IPS-20b (cell line): ENCODE data around the gene AKAIN1.

Experiments
- H3K27ac ChIP-seq: one replicate; pipeline ENCODE4 v1.5.1; 2013; ENCODE audit warnings: low read length
- H3K27me3 ChIP-seq: 2 replicates; pipeline ENCODE4 v1.6.1; 2013; ENCODE audit warnings: mild to moderate bottlenecking, low read length, inconsistent platforms; ENCODE audit not compliant: insufficient read depth
- H3K36me3 ChIP-seq: 2 replicates; pipeline ENCODE4 v1.6.1; 2013; ENCODE audit warnings: low read depth, mild to moderate bottlenecking, inconsistent platforms, low read length, moderate library complexity; ENCODE audit not compliant: insufficient read depth
- H3K4me1 ChIP-seq: 2 replicates; pipeline ENCODE4 v1.6.1; 2013; ENCODE audit warnings: mild to moderate bottlenecking, control low read depth, inconsistent platforms, low read length, moderate library complexity; ENCODE audit not compliant: insufficient read depth
- H3K4me3 ChIP-seq: 2 replicates; pipeline ENCODE4 v1.5.1; 2013; ENCODE audit warnings: mild to moderate bottlenecking, low read length, inconsistent platforms
- H3K9ac ChIP-seq: 2 replicates; pipeline ENCODE4 v1.6.1; 2013; ENCODE audit warnings: low read depth, mild to moderate bottlenecking, inconsistent platforms, low read length, moderate library complexity
- H3K9me3 ChIP-seq: 2 replicates; pipeline ENCODE4 v1.6.1; 2013; ENCODE audit warnings: mild to moderate bottlenecking, low read depth, low read length, inconsistent platforms; ENCODE audit not compliant: insufficient read depth

The AKAIN1 gene, protein sequence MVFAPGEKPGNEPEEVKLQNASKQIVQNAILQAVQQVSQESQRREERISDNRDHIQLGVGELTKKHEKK

DNA sequence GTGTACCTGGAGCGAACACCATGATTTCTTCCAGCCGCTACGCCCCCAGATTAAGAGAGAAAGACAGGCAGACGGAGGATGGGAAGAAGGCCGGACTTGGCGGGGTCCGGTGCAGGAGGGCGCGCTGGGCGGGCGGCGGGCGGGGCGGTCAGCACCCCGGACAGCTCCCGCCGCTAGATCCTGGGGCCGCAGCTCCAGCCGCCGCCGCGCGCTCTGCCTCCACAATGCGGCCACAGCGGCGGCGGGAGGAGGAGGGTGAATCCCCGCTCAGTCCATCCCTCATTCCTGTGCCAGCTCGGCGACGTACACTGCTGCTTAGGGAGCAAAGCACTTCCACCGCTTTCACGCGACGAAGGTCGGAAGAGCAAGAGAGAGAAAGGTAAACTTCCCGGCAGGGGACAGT is at the start of gene AKAIN1:
Gene AKAIN1, minus strand, starts transcription at position 226 of the 403 bp plus-strand sequence. Its CDS starts 204 bp downstream, at position 22.
- no peaks in the 10 kb centered on the region for H3K36me3 ChIP-seq
- H3K27me3 ChIP-seq, result peaks cover 89% of the 10 kb centered on the region
- no peak within 1 kb of the TSS for H3K9ac ChIP-seq
- peaks cover 3% of the 10 kb centered on the region; the same call in 1 of the 2 replicates for H3K4me1 ChIP-seq
- no peaks in the 10 kb centered on the region for H3K9me3 ChIP-seq
- no peak within 1 kb of the TSS for H3K27ac ChIP-seq
- H3K4me3 ChIP-seq, result peak within 1 kb of the TSS; percentile 81

GRCh38 chr18:5244941-5245340 is 47.9 kb upstream of the AKAIN1 start:
- Histone ChIP-seq H3K36me3 (peaks cover 11% of the 10 kb centered on the region), H3K4me3 (no peak overlapping the region)

GRCh38 chr18:5239447-5239846 is 42.4 kb upstream of the AKAIN1 start:
- Histone ChIP-seq H3K4me3 (peak overlapping the region; percentile 84), H3K4me1 (peaks cover 9% of the 10 kb centered on the region; the same call in 1 of the 2 replicates), H3K36me3 (peaks cover 11% of the 10 kb centered on the region), H3K27me3 (peaks cover 27% of the 10 kb centered on the region; the same call in 1 of the 2 replicates), H3K9me3 (no peaks in the 10 kb centered on the region), H3K9ac (peak overlapping the region; percentile 93; the same call in 1 of the 2 replicates), H3K27ac (no peak overlapping the region)

More at GRCh38 chr18:5244941-5245340, 47.9 kb upstream of the AKAIN1 start:
- no peaks in the 10 kb centered on the region for H3K9me3 ChIP-seq
- no peak overlapping the region for H3K27ac ChIP-seq
- H3K4me1 ChIP-seq, result no peaks in the 10 kb centered on the region
- H3K27me3 ChIP-seq, result no peaks in the 10 kb centered on the region
- no peak overlapping the region for H3K9ac ChIP-seq

- peak overlapping the region; percentile 49 for H3K27ac ChIP-seq
- peaks cover 27% of the 10 kb centered on the region; the same call in 1 of the 2 replicates for H3K27me3 ChIP-seq
- H3K4me3 ChIP-seq, result peak overlapping the region; percentile 84
- H3K4me1 ChIP-seq, result peaks cover 9% of the 10 kb centered on the region; the same call in 1 of the 2 replicates
- H3K9me3 ChIP-seq, result no peaks in the 10 kb centered on the region
- peak overlapping the region; percentile 93 for H3K9ac ChIP-seq
- H3K36me3 ChIP-seq, result peaks cover 11% of the 10 kb centered on the region
These were observed 41.4 kb upstream of the AKAIN1 start for GRCh38 chr18:5238371-5238976.

DNA sequence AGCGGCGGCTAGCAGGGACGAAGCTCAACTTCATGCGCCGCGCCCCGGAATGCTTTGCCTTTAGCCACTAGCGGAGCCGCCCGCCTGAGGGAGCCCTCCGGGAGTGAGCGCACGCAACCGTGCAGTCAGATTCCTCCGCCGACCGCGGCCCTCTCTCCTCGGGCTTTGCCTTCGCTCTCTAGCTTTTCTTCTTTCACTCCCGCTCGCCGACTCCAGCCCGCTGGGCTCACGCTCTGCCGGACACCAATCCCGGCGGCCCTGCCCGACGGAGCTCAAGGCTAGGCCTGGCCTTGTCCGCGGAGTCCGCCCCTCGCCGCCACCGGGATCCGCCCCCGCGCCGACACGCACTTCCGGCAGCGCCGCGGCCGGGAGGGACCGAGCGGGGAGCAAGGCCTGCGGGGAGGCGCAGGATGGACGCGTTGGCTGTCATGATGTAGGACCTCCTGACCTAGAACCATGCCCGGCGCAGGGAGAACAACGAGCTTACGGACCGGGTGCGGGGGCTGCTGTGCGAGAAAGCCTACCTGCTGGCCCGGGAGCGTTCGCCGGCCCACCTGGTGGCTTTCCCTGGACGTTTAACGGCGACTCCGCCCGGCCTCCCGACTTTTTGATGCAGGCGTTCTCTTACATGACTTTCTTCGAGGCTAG is 40.8 kb upstream of the AKAIN1 start:
- peaks cover 10% of the 10 kb centered on the region for H3K36me3 ChIP-seq
- H3K9ac ChIP-seq, result peak overlapping the region; percentile 93
- H3K4me3 ChIP-seq, result peak overlapping the region; percentile 84
- H3K27ac ChIP-seq, result peak overlapping the region; percentile 49
- peaks cover 9% of the 10 kb centered on the region; the same call in 1 of the 2 replicates for H3K4me1 ChIP-seq
- H3K27me3 ChIP-seq, result peaks cover 27% of the 10 kb centered on the region; the same call in 1 of the 2 replicates
- no peaks in the 10 kb centered on the region for H3K9me3 ChIP-seq

DNA sequence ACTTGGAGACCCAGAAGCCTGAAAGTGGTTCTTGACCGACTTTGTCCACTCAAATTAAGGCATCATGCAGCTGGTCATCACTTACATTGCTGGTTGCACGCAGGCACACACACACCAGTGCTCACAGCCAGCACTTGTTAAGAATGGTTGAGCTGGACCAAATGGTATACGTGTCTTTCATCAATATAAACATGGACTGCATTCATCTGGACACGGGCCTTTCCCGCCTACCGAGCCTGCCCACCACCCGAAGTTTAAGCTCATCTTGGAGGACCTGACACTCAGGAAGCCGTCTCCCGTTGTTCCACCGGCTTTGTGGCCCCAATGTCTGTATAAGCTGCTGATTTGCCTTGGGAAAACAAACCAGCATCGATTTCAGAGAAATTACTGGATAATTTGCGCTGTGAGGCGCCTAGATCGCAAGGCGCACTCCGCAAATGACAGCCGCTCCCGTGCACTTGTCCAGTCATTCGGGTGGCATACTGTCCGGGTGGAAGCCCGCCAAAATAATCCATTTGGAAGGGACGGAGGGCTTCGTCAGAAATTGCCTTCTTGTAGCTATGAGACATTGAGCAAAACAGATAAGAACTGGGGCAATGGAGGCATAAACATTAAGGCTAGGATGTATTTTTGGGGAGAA is 40.1 kb upstream of the AKAIN1 start:
- Histone ChIP-seq H3K36me3 (peaks cover 5% of the 10 kb centered on the region; the same call in 1 of the 2 replicates), H3K4me1 (peaks cover 9% of the 10 kb centered on the region; the same call in 1 of the 2 replicates), H3K4me3 (peak overlapping the region; percentile 84), H3K27me3 (peaks cover 27% of the 10 kb centered on the region; the same call in 1 of the 2 replicates), H3K9ac (peak overlapping the region; percentile 93), H3K27ac (peak overlapping the region; percentile 49), H3K9me3 (no peaks in the 10 kb centered on the region)

DNA sequence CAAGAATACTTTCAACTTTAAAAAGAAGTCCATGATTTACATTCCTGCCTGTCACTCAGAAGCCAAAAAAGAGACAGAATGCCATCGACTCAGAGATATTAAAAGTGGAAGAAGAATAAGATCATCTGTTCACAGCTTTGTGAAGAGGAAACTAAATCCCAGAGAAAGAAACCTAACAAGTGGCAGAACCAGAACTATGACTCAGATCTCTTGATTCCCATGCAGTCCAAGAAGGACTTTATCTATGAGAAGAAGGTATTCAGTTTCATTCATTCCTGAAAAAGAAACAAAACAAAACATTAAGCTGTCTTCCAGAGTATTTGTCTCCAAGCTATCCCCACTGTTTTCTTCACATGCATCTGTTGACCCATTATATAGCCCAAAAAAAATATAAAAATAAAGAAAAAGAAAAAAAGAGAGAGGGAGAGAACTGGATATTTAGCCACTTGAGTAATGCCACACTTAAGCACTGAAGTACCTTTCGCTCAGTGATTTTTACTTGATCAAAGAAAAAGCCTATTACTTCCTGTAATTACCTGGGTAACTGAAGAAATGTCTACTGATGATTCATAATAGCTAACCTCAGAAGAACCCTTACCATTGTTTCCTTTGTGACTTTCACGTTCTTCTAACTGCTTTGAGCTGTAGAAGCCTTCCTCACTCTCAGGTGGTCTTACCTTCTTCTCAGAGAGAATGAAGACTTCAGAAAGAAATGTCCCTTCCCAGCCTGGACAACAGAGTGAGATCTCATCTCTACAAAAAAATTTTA is 17.7 kb upstream of the AKAIN1 start:
- Histone ChIP-seq H3K27ac (no peak overlapping the region), H3K4me1 (no peaks in the 10 kb centered on the region), H3K4me3 (no peak overlapping the region), H3K9me3 (no peaks in the 10 kb centered on the region), H3K9ac (no peak overlapping the region), H3K36me3 (no peaks in the 10 kb centered on the region), H3K27me3 (no peaks in the 10 kb centered on the region; the same call in 1 of the 2 replicates)

- Histone ChIP-seq H3K4me3 (no peak overlapping the region), H3K9me3 (no peaks in the 10 kb centered on the region), H3K4me1 (no peaks in the 10 kb centered on the region), H3K27ac (no peak overlapping the region), H3K27me3 (peaks cover 3% of the 10 kb centered on the region; the same call in 1 of the 2 replicates), H3K36me3 (no peaks in the 10 kb centered on the region), H3K9ac (no peak overlapping the region)
These were observed 10.6 kb upstream of the AKAIN1 start for GRCh38 chr18:5207471-5208150.

- Histone ChIP-seq H3K4me3 (no peak overlapping the region), H3K27me3 (peaks cover 87% of the 10 kb centered on the region), H3K36me3 (no peaks in the 10 kb centered on the region), H3K9me3 (no peaks in the 10 kb centered on the region), H3K27ac (no peak overlapping the region), H3K4me1 (peaks cover 3% of the 10 kb centered on the region; the same call in 1 of the 2 replicates), H3K9ac (no peak overlapping the region)
These were observed 1.3 kb upstream of the AKAIN1 start for GRCh38 chr18:5198311-5198710.

DNA sequence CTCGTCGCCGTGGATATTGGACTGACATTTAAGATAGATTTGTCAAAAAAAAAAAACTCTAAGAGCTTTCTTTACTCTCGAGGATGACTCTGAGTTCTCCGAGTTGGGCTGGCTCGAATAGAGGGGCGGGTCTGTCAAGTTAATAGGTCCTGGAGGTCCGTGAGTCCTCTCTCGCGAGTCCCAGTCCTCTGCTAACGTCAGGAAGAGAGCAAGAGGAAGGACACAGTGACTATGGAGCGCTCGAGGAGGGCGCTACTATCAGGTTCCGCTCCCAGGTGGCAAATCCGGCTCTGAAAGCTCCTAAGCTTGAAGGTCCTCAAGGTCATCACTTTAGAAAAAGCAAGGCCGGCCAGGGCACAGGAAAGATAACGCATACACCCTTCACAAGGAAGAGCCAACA is 404 bp upstream of the AKAIN1 start:
- Histone ChIP-seq H3K4me1 (peaks cover 3% of the 10 kb centered on the region; the same call in 1 of the 2 replicates), H3K27ac (no peak overlapping the region), H3K4me3 (peak overlapping the region; percentile 81), H3K27me3 (peaks cover 89% of the 10 kb centered on the region), H3K9me3 (no peaks in the 10 kb centered on the region), H3K36me3 (no peaks in the 10 kb centered on the region), H3K9ac (no peak overlapping the region)
